Superior temporal gyrus (tissue), 1 donor: ENCODE measurements around the gene MYRIP.

ENCODE experiments used
- DNase-seq: peaks from one replicate; pipeline ENCODE4 v3.0.0-alpha.2; 2016; ENCODE audit errors: extremely low spot score

The MYRIP gene

GRCh38 chr3:40232626-40233025 lies 423.2 kb downstream of the MYRIP start:
- no peak for DNase-seq

- no peak for DNase-seq
These were observed 427.8 kb downstream of the MYRIP start for GRCh38 chr3:40237159-40237558.

- DNase-seq = peak; percentile 66
These were observed 428.6 kb downstream of the MYRIP start for GRCh38 chr3:40237889-40238571.

DNA sequence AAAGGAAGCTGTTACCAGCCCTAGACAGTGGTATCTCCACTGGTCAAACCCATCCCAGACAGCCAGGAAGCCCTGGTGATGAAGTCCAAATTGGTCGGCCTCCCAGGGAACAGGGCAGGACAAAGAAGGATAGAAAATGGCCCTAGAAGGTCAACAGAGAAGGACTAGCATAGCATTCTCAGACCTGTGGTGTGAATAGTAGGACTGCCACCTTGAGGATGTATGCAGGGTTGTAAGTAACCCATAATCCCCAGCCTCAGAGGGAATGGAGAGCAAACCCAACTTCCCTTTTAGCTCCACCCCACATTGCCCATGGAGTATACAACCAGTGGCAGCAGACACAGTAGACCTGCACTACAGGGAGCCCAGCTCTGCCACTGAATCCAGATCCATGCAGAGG lies 431.5 kb downstream of the MYRIP start:
- no peak for DNase-seq

DNA sequence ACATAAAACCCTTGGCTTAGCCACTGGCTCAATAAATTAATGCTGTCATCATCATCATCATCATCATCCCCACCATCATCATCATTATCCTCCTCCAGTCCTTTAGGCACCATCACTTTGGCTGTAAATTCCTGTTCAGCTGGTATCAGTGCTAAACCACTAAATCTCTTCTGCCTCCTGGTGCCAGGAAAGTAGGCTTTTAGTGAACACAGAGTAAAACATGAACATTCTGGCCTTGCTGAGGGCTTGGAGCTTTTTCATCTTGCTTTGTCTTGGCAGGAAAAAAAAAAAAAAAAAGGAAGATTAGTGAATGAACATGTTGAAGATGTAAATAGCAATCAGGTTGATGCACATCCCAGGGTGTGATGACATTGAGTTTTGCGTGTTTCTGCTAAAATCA lies 432.8 kb downstream of the MYRIP start:
- DNase-seq = peak; percentile 13

GRCh38 chr3:40242638-40243037 lies 433.2 kb downstream of the MYRIP start:
- DNase-seq = no peak

DNA sequence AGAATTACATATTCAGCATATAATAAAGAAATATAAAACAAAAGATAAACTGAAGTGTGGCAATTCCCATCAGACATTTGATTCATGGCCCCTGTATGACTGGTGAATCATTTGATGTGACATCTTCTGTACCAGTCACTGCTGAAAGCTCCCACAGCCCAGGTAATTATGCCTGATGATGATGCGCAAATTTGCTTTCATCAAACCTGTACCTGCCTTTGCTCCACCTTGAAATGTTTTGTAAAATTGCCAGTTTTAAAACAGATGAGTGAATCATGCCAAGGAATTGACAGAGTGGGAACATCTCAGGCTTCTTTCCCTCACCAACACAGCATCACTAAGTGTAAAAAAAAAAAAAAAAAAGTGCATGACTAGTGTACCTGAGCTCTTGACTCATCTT lies 433.6 kb downstream of the MYRIP start:
- DNase-seq = peak; percentile 18

DNA sequence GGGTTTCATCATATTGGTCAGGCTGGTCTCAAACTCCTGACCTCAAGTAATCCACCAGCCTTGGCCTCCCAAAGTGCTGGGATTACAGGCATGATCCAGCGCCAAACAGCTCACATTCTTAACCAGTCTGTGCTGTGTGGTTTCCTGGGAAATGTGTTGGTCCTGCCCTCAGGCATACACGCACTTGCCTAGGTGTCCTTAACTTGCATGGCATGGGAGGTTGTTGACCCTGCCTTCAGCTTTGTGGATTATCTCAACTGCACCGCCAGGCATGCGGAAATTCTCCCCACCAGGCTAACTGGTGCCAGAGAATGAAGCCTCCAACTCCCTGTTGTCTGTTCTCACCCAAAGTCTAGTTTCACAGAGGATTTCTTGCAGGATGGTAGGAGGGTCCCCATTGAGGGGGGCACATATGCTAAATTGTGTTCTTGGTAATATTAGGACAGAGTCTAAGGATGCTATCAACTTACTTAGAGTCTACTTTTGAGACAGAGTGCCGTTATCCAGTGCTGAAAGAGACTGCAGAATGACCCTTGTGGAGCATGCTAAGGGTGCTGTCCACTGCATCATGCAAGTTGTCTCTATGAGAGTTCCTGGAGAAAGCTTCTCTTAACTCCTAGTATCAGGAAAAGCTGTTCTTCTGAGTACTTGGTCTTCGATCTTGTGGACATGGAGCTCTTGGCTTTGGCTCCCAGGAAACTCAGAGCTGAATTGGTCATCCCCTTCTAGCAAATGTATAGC lies 438.5 kb downstream of the MYRIP start:
- DNase-seq = no peak

GRCh38 chr3:40248591-40248990 lies 439.2 kb downstream of the MYRIP start:
- no peak for DNase-seq

DNA sequence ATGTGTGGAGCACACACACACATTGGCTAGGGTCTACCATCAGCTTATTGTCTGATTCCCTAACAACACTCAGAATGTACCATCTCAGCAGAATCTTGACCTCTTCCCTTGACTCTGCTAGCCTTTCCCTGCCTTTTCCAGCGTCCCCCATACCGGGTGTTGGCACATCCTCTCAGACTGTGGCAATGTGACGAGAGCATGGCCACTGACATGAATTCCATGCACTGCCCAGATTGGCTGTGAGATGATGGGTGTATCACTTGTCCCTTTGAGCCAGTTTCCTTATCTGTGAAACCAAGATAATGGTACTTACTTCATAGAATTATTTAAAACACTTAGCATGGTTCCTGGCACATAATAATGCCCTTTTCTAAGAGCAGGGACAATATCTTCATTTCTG lies 439.8 kb downstream of the MYRIP start:
- no peak for DNase-seq

GRCh38 chr3:40254491-40254890 lies 445.1 kb downstream of the MYRIP start:
- no peak for DNase-seq

DNA sequence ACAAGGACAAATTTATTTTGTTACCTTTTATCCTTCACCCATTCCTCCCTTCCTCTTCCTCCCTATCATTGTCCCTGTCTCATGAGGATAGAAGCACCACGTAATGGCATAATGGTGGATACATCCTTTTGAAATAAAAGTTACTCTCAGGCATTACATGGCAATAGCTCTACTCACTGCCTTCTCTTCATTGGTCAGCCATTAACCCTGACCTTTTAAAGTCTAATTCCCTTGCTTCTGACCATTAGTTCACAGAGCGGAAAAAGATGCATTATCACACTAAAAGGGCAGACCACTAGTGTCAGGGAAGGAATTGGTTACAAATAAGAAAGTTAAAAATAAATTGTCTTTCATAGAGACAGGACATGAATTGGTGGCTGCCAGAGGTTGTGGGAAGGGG lies 445.5 kb downstream of the MYRIP start:
- DNase-seq = no peak

GRCh38 chr3:40255532-40255931 lies 446.1 kb downstream of the MYRIP start:
- no peak for DNase-seq

DNA sequence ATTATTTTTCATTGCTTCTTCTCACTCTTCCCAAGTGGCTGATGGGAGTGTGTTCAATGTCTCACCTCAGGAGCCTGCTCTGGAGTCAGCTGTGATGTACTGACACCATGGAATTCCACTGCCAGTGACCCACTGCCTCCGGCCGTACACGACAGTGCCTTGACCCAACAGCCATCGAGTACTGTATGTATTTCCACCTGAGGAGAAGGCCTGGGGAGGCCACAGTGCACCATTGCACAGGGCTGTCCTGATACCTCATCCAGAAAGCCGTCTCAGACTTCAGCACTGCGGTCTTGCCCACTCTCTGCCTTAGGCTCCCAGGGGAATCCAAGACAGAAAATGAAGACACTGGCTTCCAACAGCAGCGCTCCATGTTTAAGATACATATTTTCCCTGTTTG lies 448.7 kb downstream of the MYRIP start:
- no peak for DNase-seq

GRCh38 chr3:40258555-40258954 lies 449.1 kb downstream of the MYRIP start:
- no peak for DNase-seq

- peak; percentile 12 for DNase-seq
These were observed 452.9 kb downstream of the MYRIP start for GRCh38 chr3:40262331-40262730.

GRCh38 chr3:40264451-40264850 lies 455.0 kb downstream of the MYRIP start:
- DNase-seq = no peak

DNA sequence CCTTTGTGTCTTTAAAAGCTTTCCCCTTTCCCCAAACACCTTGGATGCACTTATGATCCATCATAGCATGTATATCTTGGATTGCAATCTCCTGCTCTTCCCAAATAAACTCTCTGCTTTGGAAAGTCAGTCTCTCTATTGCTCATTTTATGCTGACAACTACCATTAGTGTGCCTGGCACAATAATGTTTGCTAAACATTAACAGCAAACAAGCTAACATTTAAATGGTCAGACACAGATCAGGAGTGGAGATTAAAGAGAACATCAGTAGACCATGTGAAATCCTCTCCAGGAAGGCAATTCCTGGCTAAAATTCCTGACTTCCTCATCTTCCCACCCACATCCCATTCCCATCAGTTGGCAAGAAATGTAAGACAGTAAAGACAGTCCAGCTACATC lies 455.8 kb downstream of the MYRIP start:
- DNase-seq = no peak

GRCh38 chr3:40267937-40268724 lies 458.7 kb downstream of the MYRIP start:
- DNase-seq = no peak

DNA sequence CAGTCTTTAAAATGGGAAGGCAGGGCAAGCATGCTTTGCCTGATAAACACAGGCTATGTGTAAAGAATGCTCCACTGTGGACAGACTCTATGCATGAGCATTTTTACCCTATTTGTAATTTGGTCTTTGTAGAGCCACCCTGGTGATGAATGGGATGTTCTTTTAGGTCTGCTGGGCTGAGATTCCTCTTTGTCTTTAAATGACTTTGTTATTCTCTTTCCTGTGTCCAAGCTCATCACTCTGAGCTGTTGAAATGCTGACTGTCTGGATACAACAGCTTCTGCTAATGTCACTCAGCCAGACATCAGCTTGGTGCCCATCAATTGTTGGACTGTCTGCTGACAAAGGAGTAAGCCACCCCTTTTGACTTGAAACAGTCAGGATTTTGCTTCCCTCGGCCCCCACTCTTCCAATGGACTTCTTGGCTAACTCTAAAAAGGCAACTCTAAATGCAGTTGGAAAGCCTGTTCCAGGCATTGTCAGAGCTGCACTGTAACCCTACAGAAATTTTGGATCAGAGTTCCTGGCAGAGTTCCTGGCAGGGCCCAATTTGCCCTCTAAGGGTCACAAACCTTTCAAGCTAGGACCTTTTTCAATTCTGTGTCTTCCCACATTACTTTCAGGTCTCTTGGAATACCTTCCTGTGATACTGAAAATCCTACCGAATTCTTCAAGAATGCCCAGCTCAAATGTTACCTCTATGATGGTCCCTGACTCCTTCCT lies 459.6 kb downstream of the MYRIP start:
- peak; percentile 68 for DNase-seq

DNA sequence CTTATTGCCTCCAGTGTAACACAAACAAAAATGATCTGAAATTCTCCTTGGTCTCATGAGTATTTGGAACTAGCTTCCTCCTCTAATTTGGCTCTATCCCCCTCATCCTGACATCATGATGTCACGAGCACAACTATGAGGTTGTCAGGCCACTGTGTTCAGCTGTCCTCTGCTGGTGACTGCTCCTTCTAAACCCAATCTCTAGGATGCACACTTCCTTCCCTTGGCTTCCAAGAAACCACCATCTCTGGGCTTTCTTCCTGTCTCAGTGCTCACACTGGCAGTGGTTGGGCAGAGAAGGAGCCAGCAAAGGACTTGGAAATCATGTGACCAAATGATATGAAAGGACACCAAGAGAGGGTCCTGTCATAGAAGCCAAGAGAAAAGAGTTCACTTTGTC lies 469.4 kb downstream of the MYRIP start:
- no peak for DNase-seq

GRCh38 chr3:40281995-40282394 lies 472.6 kb downstream of the MYRIP start:
- DNase-seq = no peak
